Measurements from ENCODE around the gene DERL2. TPM values are rescaled to one million over a fixed set of nuclear protein-coding genes. Genes with fewer than 3 reads are reported as not detected.
A peak's percentile ranks its signal among the peaks of the same experiment; 100 is the strongest.

Gene DERL2
- total and polyA plus RNA-seq, 9 of the 15 experiments (the other 6 are each of a cell fraction or from before 2014, with no cell fraction given): 11.5 to 105 (median 30.7) TPM

DNA sequence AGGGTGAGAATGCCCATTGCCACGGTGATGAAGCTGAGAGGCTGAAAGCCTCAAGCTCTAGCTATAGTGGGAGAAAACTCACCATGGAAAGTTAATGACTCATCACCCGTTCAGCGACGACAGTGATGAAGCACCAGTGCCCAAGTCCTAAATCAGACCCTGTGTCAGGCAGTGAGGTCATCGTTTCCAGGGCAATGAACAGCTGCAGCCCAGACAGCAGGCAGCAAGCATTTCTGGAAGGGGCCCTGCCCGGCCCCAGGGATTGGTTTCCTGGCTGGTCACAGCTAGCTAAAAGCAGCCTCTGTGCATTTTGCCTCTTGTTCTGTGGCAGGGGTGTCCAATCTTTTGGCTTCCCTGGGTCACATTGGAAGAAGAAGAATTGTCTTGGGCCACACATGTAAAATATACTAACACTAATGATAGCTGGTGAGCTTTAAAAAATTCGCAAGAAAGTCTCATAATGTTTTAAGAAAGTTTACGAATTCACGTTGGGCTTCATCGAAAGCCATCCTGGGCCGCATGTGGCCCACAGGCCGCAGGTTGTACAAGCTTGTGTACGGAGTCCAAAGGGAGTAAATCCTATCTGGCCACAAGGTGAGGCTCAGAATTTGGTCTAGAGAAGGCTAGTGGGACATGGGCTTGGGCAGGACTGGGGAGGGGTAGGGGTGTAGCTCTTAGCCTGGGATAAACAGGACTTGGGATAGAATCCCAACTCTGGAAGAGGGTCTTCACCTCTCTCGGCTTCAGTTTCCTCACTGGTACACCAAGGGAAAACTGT is 41.0 kb upstream of the DERL2 start (continued):
- no peak for TF ChIP-seq KLF10 (CRISPR knock-in tag; IDR thresholded peaks at IDR 0.05)
- peak; percentile 90 for TF ChIP-seq ATF7 (IDR thresholded peaks at IDR 0.05)
- no peak for TF ChIP-seq ZNF408 (CRISPR knock-in tag; IDR thresholded peaks at IDR 0.05; ENCODE audit: low read depth)
- no peak for TF ChIP-seq KAT7 (CRISPR knock-in tag; IDR thresholded peaks at IDR 0.05; ENCODE audit: borderline replicate concordance)
- no peak for TF ChIP-seq BRCA1 (IDR thresholded peaks at IDR 0.05)
- TF ChIP-seq BRCA1 (CRISPR knock-in tag; IDR thresholded peaks at IDR 0.05): no peak
- TF ChIP-seq, protein P1, sequence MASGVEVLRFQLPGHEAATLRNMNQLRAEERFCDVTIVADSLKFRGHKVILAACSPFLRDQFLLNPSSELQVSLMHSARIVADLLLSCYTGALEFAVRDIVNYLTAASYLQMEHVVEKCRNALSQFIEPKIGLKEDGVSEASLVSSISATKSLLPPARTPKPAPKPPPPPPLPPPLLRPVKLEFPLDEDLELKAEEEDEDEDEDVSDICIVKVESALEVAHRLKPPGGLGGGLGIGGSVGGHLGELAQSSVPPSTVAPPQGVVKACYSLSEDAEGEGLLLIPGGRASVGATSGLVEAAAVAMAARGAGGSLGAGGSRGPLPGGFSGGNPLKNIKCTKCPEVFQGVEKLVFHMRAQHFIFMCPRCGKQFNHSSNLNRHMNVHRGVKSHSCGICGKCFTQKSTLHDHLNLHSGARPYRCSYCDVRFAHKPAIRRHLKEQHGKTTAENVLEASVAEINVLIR (CRISPR knock-in tag; IDR thresholded peaks at IDR 0.05): 0 out of 2 replicates have a peak, but pooled peaks have one; percentile 36
- TF ChIP-seq, protein P2, sequence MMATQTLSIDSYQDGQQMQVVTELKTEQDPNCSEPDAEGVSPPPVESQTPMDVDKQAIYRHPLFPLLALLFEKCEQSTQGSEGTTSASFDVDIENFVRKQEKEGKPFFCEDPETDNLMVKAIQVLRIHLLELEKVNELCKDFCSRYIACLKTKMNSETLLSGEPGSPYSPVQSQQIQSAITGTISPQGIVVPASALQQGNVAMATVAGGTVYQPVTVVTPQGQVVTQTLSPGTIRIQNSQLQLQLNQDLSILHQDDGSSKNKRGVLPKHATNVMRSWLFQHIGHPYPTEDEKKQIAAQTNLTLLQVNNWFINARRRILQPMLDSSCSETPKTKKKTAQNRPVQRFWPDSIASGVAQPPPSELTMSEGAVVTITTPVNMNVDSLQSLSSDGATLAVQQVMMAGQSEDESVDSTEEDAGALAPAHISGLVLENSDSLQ (IDR thresholded peaks at IDR 0.05): peak; percentile 96
- TF ChIP-seq MEF2D (tag; conservative IDR thresholded peaks at IDR 0.05; ENCODE audit: low read depth): no peak
- no peak for TF ChIP-seq SRSF9 (IDR thresholded peaks at IDR 0.05; ENCODE audit: borderline replicate concordance, low read depth, low read length)
- 0 out of 2 replicates have a peak, but pooled peaks have one; percentile 10 for TF ChIP-seq EP300 (IDR thresholded peaks at IDR 0.05; ENCODE audit: low read length)
- TF ChIP-seq C11orf30 (IDR thresholded peaks at IDR 0.05; ENCODE audit: low read depth): peak; percentile 58
- TF ChIP-seq PCBP2 (IDR thresholded peaks at IDR 0.05; ENCODE audit: low read depth, low read length, poor library complexity, severe bottlenecking): no peak
- TF ChIP-seq FOSL1 (tag; conservative IDR thresholded peaks at IDR 0.05): peak; percentile 90
- TF ChIP-seq ZNF57 (CRISPR knock-in tag; IDR thresholded peaks at IDR 0.05): no peak
- 0 out of 2 replicates have a peak, but pooled peaks have one; percentile 37 for TF ChIP-seq DPF2 (IDR thresholded peaks at IDR 0.05)
- peak; percentile 94 for TF ChIP-seq JUND (IDR thresholded peaks at IDR 0.05; ENCODE audit: borderline replicate concordance, low read depth, low read length)
- TF ChIP-seq JUND (tag; IDR thresholded peaks at IDR 0.05; ENCODE audit: borderline replicate concordance, low read depth, low read length): peak; percentile 95
- TF ChIP-seq, protein P3, sequence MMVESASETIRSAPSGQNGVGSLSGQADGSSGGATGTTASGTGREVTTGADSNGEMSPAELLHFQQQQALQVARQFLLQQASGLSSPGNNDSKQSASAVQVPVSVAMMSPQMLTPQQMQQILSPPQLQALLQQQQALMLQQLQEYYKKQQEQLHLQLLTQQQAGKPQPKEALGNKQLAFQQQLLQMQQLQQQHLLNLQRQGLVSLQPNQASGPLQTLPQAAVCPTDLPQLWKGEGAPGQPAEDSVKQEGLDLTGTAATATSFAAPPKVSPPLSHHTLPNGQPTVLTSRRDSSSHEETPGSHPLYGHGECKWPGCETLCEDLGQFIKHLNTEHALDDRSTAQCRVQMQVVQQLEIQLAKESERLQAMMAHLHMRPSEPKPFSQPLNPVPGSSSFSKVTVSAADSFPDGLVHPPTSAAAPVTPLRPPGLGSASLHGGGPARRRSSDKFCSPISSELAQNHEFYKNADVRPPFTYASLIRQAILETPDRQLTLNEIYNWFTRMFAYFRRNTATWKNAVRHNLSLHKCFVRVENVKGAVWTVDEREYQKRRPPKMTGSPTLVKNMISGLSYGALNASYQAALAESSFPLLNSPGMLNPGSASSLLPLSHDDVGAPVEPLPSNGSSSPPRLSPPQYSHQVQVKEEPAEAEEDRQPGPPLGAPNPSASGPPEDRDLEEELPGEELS (CRISPR knock-in tag; IDR thresholded peaks at IDR 0.05; ENCODE audit: borderline replicate concordance): no peak
- TF ChIP-seq SAFB2 (IDR thresholded peaks at IDR 0.05; ENCODE audit: borderline replicate concordance, low read depth, low read length, severe bottlenecking): no peak
- TF ChIP-seq HNRNPLL (IDR thresholded peaks at IDR 0.05; ENCODE audit: low read depth, low read length, poor library complexity, severe bottlenecking): no peak
- no peak for TF ChIP-seq ZNF77 (CRISPR knock-in tag; IDR thresholded peaks at IDR 0.05)
- no peak for TF ChIP-seq ZNF274 (IDR thresholded peaks at IDR 0.05; ENCODE audit: borderline replicate concordance, low read depth, low read length)
- TF ChIP-seq CEBPB (tag; IDR thresholded peaks at IDR 0.05): no peak
- no peak for TF ChIP-seq LCOR (CRISPR knock-in tag; IDR thresholded peaks at IDR 0.05)
- TF ChIP-seq CHCHD3 (CRISPR knock-in tag; IDR thresholded peaks at IDR 0.05): no peak
